PFSK-1 (cell line): ENCODE results near the gene KRI1.

Source experiments
- POLR2AphosphoS5 ChIP-seq: IDR thresholded peaks from 2 replicates; pipeline ENCODE4 v1.6.1; 2012; ENCODE audit warnings: low read depth, mild to moderate bottlenecking, control low read depth, low read length, moderate library complexity
- REST ChIP-seq, 2 experiments: IDR thresholded peaks; 2 replicates each; pipeline versions ENCODE4 v1.6.1 to v1.8.0; 2011 to 2012; ENCODE audit warnings: low read depth in 2 of 2, low read length in 2 of 2, control low read depth in 1 of 2, inconsistent platforms in 1 of 2, mild to moderate bottlenecking in 1 of 2, moderate library complexity in 1 of 2; ENCODE audit not compliant: insufficient read depth in 1 of 2
- SIN3A ChIP-seq: IDR thresholded peaks from 2 replicates; pipeline ENCODE4 v1.6.1; 2012; ENCODE audit warnings: mild to moderate bottlenecking, low read length, moderate library complexity, borderline replicate concordance; ENCODE audit not compliant: insufficient read depth
- TAF1 ChIP-seq: IDR thresholded peaks from 2 replicates; pipeline ENCODE4 v1.6.1; 2012; ENCODE audit warnings: low read length, control low read depth, borderline replicate concordance; ENCODE audit not compliant: insufficient read depth

- TF ChIP-seq TAF1 (no peak), REST (IDR thresholded peaks at IDR 0.05; ENCODE audit: insufficient read depth in 1 of 2, low read depth in 2 of 2, low read length in 2 of 2) (no peak), POLR2AphosphoS5 (no peak), SIN3A (no peak)
Measured at GRCh38 chr19:10575011-10575716, 9.4 kb upstream of the KRI1 start.
